Cardiac fibroblast (primary cell): Measurements from ENCODE around the gene CACNA2D3.

ENCODE experiments used
- DNase-seq, 2 donors: peaks; one replicate each; pipeline versions ENCODE4 v3.0.0 to v3.0.0-alpha.2; 2010; ENCODE audit warnings: low read depth in 2 of 2
- H3K4me3 ChIP-seq, 2 donors: replicated peaks in 1 of 2; 1 replicate in 1 of 2; 2 replicates in 1 of 2; pipeline ENCODE4 v1.5.1; 2011; ENCODE audit warnings: low read depth in 2 of 2, low read length in 2 of 2, mild to moderate bottlenecking in 2 of 2, moderate library complexity in 1 of 2
- TF ChIP-seq, protein P1 (sequence below): IDR thresholded peaks from one replicate; pipeline ENCODE4 v1.5.1; 2011; ENCODE audit warnings: low read depth, mild to moderate bottlenecking, low read length, inconsistent platforms

Gene CACNA2D3

DNA sequence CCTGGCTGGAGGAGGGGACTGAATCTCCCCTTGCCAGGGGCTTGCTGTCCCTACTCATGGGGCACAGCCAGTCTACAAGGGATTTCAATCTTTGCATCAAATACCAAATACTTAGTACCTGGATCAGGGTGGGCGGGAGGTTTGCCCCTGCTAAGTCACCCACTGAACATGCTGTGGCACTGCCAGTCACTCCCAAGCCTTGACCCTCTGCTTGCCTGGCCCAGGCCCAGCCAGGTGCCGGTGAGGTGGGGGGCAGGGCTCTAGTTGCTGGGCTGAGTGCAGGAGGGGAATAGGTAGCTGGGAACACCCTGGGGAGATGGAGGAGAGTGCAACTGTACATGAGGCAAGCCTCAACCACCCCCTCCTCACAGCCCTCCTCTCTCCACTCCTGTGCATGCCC lies 941.8 kb downstream of the CACNA2D3 start:
- TF ChIP-seq, protein P1, sequence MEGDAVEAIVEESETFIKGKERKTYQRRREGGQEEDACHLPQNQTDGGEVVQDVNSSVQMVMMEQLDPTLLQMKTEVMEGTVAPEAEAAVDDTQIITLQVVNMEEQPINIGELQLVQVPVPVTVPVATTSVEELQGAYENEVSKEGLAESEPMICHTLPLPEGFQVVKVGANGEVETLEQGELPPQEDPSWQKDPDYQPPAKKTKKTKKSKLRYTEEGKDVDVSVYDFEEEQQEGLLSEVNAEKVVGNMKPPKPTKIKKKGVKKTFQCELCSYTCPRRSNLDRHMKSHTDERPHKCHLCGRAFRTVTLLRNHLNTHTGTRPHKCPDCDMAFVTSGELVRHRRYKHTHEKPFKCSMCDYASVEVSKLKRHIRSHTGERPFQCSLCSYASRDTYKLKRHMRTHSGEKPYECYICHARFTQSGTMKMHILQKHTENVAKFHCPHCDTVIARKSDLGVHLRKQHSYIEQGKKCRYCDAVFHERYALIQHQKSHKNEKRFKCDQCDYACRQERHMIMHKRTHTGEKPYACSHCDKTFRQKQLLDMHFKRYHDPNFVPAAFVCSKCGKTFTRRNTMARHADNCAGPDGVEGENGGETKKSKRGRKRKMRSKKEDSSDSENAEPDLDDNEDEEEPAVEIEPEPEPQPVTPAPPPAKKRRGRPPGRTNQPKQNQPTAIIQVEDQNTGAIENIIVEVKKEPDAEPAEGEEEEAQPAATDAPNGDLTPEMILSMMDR, result no peak
- no peak for DNase-seq
- no peak overlapping the region for H3K4me3 ChIP-seq

DNA sequence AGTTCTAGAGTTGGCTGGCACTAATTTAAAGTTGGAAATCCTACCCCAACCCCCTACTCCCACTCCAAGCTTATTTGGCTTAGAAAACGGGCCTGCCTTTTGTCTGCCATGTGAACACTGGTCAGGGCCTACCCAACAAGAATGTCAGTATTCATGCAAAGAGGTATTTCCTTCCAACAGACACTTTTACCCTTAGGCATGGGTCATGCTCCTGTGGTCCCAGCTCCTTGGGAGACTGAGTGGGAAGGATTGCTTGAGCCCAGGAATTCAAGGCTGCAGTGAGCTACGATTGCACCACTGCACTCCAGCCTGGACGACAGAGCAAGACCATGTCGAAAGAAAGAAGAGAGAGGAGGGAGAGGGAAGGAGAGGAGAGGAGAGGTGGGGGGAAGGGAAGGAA lies 943.0 kb downstream of the CACNA2D3 start:
- no peak for DNase-seq
- no peak overlapping the region for H3K4me3 ChIP-seq
- TF ChIP-seq, protein P1, result no peak

DNA sequence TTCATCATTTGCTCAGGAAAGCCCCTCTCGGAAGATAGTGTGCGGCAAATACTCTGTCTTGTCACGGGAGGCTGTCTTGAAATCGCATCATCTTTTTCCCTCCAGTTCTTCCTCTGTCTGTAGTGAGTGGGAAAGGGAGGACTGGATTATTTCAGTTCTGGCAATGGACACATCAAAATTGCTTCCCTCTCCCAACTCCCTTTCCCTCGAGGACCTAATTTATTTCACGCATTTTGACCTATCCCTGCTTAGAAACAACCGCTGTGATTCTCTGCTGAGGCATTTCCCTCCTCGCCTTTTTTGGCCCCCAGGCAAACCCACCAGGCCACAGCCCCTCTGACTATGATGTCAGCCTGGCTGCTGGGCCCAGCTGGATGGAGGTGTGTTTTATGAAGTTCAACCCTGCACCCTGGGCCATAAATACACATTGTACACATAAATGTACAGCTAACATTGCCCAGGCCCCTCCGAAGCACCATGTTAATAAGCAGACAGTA lies 944.2 kb downstream of the CACNA2D3 start:
- peak in 1 of 2 donors; percentile 12 for DNase-seq
- TF ChIP-seq, protein P1, result no peak
- no peak overlapping the region for H3K4me3 ChIP-seq

DNA sequence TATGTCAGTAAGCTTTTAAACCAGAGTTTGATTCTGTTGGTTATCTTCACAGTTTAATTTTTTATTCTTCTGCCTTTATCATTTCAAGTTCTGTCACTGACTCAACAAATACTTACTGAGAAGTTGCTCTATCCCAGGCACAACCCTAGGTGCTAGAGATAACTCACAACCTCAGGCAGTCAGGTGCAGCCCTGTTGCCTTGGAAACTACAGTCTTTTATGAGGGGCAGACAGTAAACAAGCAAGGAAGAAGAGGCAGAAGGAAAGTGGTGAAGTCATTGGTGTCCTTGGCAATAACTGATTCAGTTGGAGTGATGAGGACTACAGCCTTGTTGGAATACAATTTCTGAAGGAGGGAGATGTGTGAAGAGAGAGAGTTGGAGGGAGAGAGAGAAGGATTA lies 947.6 kb downstream of the CACNA2D3 start:
- no peak for DNase-seq
- H3K4me3 ChIP-seq, result no peak overlapping the region
- TF ChIP-seq, protein P1, result no peak

DNA sequence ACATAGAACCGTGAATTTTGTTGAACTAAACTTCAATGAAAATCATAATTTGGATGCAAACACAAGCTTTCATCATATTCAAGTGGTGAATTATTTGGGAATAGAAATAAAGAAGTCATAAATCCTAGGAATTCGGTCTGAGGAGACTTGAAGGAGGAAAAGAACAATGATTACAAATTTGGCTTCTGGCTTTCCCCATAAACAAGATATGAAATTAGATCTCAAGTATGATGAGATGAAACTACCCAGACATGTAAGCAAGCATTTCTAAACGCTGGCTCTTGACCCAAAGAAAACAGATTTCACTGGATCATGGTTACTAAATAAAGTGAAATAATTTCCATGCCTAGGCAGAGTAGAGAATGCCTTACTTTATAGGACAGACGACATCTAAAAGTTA lies 952.4 kb downstream of the CACNA2D3 start:
- no peak for DNase-seq
- TF ChIP-seq, protein P1, result no peak
- no peak overlapping the region for H3K4me3 ChIP-seq

DNA sequence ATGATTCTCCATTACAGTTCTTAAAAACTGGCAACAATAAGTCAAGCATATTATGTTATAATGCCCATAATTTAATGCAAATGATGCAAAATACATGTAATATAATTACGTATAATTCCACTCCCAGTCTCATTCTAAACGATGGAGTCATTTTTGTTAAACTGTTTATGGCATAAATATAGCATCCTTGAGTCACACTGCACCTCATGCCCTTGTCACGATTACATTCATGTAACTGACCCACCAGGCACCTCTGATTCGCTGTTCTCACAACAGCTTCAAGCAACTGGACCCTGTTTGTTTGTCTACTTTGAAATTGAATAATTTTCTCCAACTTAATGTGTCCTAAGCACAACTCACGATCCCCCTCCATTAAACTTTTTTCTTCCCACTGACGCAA lies 953.5 kb downstream of the CACNA2D3 start:
- no peak overlapping the region for H3K4me3 ChIP-seq
- TF ChIP-seq, protein P1, result no peak
- DNase-seq, result peak in 1 of 2 donors; percentile 21

DNA sequence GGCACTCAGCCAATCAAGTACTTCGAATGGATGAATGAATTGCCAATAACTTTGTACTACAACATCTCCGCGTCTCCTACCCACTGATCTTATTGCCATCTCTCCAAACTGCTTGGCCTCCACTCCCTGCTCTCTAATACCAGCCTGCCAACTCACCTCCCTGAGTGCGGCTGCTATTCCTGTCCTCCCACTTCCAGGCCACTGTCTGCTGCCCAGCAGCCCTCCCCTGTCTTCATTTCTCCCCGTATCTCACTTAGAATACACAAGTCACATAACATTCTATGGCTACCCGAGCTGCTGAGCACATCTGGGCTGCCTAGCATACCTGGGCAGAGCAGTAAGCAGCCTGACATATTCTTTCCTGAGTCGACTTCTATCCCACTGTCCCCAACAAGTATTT lies 955.4 kb downstream of the CACNA2D3 start:
- TF ChIP-seq, protein P1, result no peak
- no peak for DNase-seq
- H3K4me3 ChIP-seq, result no peak overlapping the region
